ENCODE data around the gene NGEF.

DNA sequence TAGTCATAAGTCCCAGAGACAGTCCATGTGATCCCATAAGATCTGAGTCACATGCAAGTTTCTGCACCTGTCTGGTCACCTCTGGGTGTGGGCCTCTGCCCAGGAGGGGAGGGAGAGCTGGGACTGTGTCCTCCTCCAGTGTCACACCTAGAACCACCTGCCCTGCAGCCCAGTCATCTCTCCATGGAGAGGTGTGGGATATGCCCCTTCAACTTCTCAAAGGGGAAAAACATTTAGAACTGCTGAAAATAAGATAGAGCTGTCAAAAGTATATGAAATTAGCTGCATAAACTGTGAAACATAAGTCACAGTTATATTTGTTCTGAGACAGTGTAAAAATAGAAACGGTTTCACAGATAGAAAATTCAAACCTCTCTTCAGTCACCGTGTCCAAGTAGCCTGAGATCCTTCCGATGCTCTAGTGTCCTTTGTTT, 55.4 kb downstream of the NGEF start:
- no peak for TF ChIP-seq POLR2A (IDR thresholded peaks at IDR 0.05; ENCODE audit: low read depth, low read length)
- TF ChIP-seq CTCF (IDR thresholded peaks at IDR 0.05 in 2 of 3, conservative IDR thresholded peaks at IDR 0.05 in 1 of 3; ENCODE audit: control insufficient read depth in 2 of 3, extremely low read depth in 1 of 3, insufficient read depth in 1 of 3, low read depth in 3 of 3, low read length in 3 of 3): no peak
- TF ChIP-seq SRF (IDR thresholded peaks at IDR 0.05; ENCODE audit: low read depth in 2 of 2, low read length in 2 of 2): no peak
- no peak for TF ChIP-seq MYC (IDR thresholded peaks at IDR 0.05; ENCODE audit: insufficient read depth, insufficient read length, insufficient replicate concordance, low read length, severe bottlenecking)
- no peak for TF ChIP-seq ZNF274 (IDR thresholded peaks at IDR 0.05; ENCODE audit: insufficient read depth, insufficient read length)
- no peak for TF ChIP-seq CBX5 (IDR thresholded peaks at IDR 0.05; ENCODE audit: low read depth)
- TF ChIP-seq MXI1 (IDR thresholded peaks at IDR 0.05; ENCODE audit: low read depth, low read length): no peak
- TF ChIP-seq CHD2 (IDR thresholded peaks at IDR 0.05; ENCODE audit: borderline replicate concordance, low read depth, low read length): no peak
- no peak for TF ChIP-seq POLR2AphosphoS2 (IDR thresholded peaks at IDR 0.05; ENCODE audit: low read depth, low read length)
- TF ChIP-seq SMC3 (IDR thresholded peaks at IDR 0.05; ENCODE audit: borderline replicate concordance, low read length): no peak
- TF ChIP-seq SP1 (IDR thresholded peaks at IDR 0.05; ENCODE audit: low read depth, low read length): no peak
